ENCODE results near the gene RICTOR. TPM values are rescaled to one million over a fixed set of nuclear protein-coding genes. Genes with fewer than 3 reads are reported as not detected.

RICTOR gene
- polyA plus RNA-seq, 1 donor from 2014 or later: 12.9 TPM

DNA sequence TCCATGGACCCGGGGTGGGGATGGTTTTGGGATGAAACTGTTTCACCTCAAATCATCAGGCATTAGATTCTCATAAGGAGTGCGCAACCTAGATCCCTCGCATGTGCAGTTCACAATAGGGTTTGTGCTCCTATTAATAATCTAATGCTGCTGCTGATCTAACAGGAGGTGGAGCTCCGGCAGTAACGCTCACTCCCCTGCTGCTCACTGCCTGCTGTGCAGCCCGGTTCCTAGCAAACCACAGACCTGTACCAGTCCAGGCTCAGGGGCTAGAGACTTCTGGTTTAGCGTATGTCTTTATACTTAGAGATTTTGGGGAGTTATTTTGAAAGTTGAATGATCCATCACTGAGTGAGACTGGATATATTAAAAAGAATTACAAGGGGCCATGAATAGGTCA is 50.2 kb downstream of the RICTOR start:
- Histone ChIP-seq H3K9me2 (ENCODE audit: insufficient read depth, low read length) (no peaks in the 10 kb centered on the region), H2AFZ (ENCODE audit: low read depth, low read length) (no peak overlapping the region), H3K4me2 (ENCODE audit: low read length) (no peak overlapping the region), H3K9me3 (ENCODE audit: low read length) (no peaks in the 10 kb centered on the region), H4K20me1 (ENCODE audit: insufficient read depth) (no peaks in the 10 kb centered on the region), H3F3A (ENCODE audit: insufficient read depth, low read length, poor library complexity, severe bottlenecking) (no peaks in the 10 kb centered on the region), H3K27ac (ENCODE audit: low read length) (no peak overlapping the region), H3K27me3 (ENCODE audit: insufficient read depth, low read depth, low read length) (no peaks in the 10 kb centered on the region), H3K79me2 (replicated peaks; ENCODE audit: insufficient read depth, low read length) (peaks cover 9% of the 10 kb centered on the region), H3K36me3 (ENCODE audit: insufficient read depth, low read length) (peaks cover 5% of the 10 kb centered on the region), H3K9ac (ENCODE audit: low read length) (no peak overlapping the region), H3K4me3 (ENCODE audit: low read length) (no peak overlapping the region)
- TF ChIP-seq EZH2 (IDR thresholded peaks at IDR 0.05; ENCODE audit: borderline replicate concordance, insufficient read depth, low read length, poor library complexity, severe bottlenecking): no peak
- TF ChIP-seq SMC3 (conservative IDR thresholded peaks at IDR 0.05; ENCODE audit: poor library complexity): no peak
- TF ChIP-seq TAF1 (IDR thresholded peaks at IDR 0.05; ENCODE audit: low read depth): no peak
- no peak for TF ChIP-seq POLR2AphosphoS5 (IDR thresholded peaks at IDR 0.05)
- no peak for TF ChIP-seq MXI1 (conservative IDR thresholded peaks at IDR 0.05; ENCODE audit: poor library complexity, severe bottlenecking)
- TF ChIP-seq, protein P1, sequence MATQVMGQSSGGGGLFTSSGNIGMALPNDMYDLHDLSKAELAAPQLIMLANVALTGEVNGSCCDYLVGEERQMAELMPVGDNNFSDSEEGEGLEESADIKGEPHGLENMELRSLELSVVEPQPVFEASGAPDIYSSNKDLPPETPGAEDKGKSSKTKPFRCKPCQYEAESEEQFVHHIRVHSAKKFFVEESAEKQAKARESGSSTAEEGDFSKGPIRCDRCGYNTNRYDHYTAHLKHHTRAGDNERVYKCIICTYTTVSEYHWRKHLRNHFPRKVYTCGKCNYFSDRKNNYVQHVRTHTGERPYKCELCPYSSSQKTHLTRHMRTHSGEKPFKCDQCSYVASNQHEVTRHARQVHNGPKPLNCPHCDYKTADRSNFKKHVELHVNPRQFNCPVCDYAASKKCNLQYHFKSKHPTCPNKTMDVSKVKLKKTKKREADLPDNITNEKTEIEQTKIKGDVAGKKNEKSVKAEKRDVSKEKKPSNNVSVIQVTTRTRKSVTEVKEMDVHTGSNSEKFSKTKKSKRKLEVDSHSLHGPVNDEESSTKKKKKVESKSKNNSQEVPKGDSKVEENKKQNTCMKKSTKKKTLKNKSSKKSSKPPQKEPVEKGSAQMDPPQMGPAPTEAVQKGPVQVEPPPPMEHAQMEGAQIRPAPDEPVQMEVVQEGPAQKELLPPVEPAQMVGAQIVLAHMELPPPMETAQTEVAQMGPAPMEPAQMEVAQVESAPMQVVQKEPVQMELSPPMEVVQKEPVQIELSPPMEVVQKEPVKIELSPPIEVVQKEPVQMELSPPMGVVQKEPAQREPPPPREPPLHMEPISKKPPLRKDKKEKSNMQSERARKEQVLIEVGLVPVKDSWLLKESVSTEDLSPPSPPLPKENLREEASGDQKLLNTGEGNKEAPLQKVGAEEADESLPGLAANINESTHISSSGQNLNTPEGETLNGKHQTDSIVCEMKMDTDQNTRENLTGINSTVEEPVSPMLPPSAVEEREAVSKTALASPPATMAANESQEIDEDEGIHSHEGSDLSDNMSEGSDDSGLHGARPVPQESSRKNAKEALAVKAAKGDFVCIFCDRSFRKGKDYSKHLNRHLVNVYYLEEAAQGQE (IDR thresholded peaks at IDR 0.05; ENCODE audit: borderline replicate concordance): no peak
- TF ChIP-seq EP300 (conservative IDR thresholded peaks at IDR 0.05; ENCODE audit: poor library complexity, severe bottlenecking): no peak
- TF ChIP-seq, protein P2, sequence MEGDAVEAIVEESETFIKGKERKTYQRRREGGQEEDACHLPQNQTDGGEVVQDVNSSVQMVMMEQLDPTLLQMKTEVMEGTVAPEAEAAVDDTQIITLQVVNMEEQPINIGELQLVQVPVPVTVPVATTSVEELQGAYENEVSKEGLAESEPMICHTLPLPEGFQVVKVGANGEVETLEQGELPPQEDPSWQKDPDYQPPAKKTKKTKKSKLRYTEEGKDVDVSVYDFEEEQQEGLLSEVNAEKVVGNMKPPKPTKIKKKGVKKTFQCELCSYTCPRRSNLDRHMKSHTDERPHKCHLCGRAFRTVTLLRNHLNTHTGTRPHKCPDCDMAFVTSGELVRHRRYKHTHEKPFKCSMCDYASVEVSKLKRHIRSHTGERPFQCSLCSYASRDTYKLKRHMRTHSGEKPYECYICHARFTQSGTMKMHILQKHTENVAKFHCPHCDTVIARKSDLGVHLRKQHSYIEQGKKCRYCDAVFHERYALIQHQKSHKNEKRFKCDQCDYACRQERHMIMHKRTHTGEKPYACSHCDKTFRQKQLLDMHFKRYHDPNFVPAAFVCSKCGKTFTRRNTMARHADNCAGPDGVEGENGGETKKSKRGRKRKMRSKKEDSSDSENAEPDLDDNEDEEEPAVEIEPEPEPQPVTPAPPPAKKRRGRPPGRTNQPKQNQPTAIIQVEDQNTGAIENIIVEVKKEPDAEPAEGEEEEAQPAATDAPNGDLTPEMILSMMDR (IDR thresholded peaks at IDR 0.05; ENCODE audit: poor library complexity, severe bottlenecking): no peak
- TF ChIP-seq RAD21 (conservative IDR thresholded peaks at IDR 0.05): no peak

DNA sequence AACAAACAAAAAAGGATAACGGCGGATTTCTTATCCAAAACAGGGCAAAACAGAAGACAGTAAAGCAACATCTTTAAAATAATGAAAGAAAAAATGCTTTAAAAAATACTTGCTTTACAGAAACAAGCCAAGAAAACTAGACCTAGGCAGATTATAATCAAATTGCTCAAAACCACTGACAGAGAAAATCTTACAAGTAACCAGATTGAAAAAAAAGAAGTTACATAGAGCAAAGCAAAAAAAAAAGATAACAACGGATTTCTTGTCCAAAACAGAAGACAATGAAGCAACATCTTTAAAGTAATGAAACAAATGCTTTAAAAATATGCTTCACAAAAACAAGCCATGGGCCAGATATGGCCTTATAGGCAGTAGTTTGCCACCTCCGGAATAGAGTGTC is 51.1 kb downstream of the RICTOR start:
- TF ChIP-seq EZH2 (IDR thresholded peaks at IDR 0.05; ENCODE audit: borderline replicate concordance, insufficient read depth, low read length, poor library complexity, severe bottlenecking): no peak
- Histone ChIP-seq H3K9me3 (ENCODE audit: low read length) (no peaks in the 10 kb centered on the region), H3K27ac (ENCODE audit: low read length) (no peak overlapping the region), H3K79me2 (replicated peaks; ENCODE audit: insufficient read depth, low read length) (peaks cover 5% of the 10 kb centered on the region), H3K9ac (ENCODE audit: low read length) (no peak overlapping the region), H3K4me2 (ENCODE audit: low read length) (no peak overlapping the region), H3K9me2 (ENCODE audit: insufficient read depth, low read length) (no peaks in the 10 kb centered on the region), H3K27me3 (ENCODE audit: insufficient read depth, low read depth, low read length) (no peaks in the 10 kb centered on the region), H4K20me1 (ENCODE audit: insufficient read depth) (no peaks in the 10 kb centered on the region), H3K4me3 (ENCODE audit: low read length) (no peak overlapping the region), H3K36me3 (ENCODE audit: insufficient read depth, low read length) (no peaks in the 10 kb centered on the region), H3F3A (ENCODE audit: insufficient read depth, low read length, poor library complexity, severe bottlenecking) (no peaks in the 10 kb centered on the region), H2AFZ (ENCODE audit: low read depth, low read length) (no peak overlapping the region)

DNA sequence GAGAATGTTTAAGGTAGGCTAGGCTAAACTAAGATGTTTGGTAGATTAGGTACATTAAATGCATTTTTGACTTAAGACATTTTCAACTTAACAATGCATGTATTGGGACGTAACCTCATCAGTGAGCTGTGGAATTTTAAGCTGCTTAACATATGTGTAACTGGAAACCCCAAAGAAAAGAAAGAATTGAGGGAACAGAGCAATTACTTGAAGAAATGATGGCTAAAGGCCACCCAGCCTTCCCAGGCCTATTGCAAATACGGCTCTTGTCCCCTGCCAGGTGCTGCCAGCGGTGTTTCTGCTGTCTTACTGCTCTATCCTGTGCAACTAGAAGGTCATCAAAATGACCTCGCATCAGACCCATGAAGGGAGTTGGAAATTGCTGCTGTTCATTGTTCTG is 52.0 kb downstream of the RICTOR start:
- H4K20me1 ChIP-seq (ENCODE audit: insufficient read depth): no peaks in the 10 kb centered on the region
- H3K27me3 ChIP-seq (ENCODE audit: insufficient read depth, low read depth, low read length): no peaks in the 10 kb centered on the region
- no peak overlapping the region for H3K4me2 ChIP-seq (ENCODE audit: low read length)

More for the DNA sequence above, 52.0 kb downstream of the RICTOR start:
- Histone ChIP-seq H3K36me3 (ENCODE audit: insufficient read depth, low read length) (no peaks in the 10 kb centered on the region), H2AFZ (ENCODE audit: low read depth, low read length) (no peak overlapping the region), H3K27ac (ENCODE audit: low read length) (no peak overlapping the region), H3K79me2 (replicated peaks; ENCODE audit: insufficient read depth, low read length) (peaks cover 2% of the 10 kb centered on the region), H3K9me3 (ENCODE audit: low read length) (no peaks in the 10 kb centered on the region), H3K4me3 (ENCODE audit: low read length) (no peak overlapping the region), H3K9me2 (ENCODE audit: insufficient read depth, low read length) (no peaks in the 10 kb centered on the region), H3K9ac (ENCODE audit: low read length) (no peak overlapping the region), H3F3A (ENCODE audit: insufficient read depth, low read length, poor library complexity, severe bottlenecking) (no peaks in the 10 kb centered on the region)
- TF ChIP-seq POLR2AphosphoS5 (IDR thresholded peaks at IDR 0.05) (no peak), MXI1 (conservative IDR thresholded peaks at IDR 0.05; ENCODE audit: poor library complexity, severe bottlenecking) (no peak), RAD21 (conservative IDR thresholded peaks at IDR 0.05) (no peak), SMC3 (conservative IDR thresholded peaks at IDR 0.05; ENCODE audit: poor library complexity) (no peak), EZH2 (IDR thresholded peaks at IDR 0.05; ENCODE audit: borderline replicate concordance, insufficient read depth, low read length, poor library complexity, severe bottlenecking) (no peak), EP300 (conservative IDR thresholded peaks at IDR 0.05; ENCODE audit: poor library complexity, severe bottlenecking) (no peak), TAF1 (IDR thresholded peaks at IDR 0.05; ENCODE audit: low read depth) (no peak)
- TF ChIP-seq, protein P1 (IDR thresholded peaks at IDR 0.05; ENCODE audit: borderline replicate concordance): no peak
- TF ChIP-seq, protein P2 (IDR thresholded peaks at IDR 0.05; ENCODE audit: poor library complexity, severe bottlenecking): no peak

Measured in neural cell (in vitro differentiated cells).